A549 (cell line): ENCODE measurements around the gene OR1F1. TPM values are rescaled to one million over a fixed set of nuclear protein-coding genes. Genes with fewer than 3 reads are reported as not detected.

ENCODE experiments used
- ATAC-seq, 2 experiments: fragments of 200-7000 bp in 1 of 2; fragments of >200 bp in 1 of 2; cut with Nextera tagmentation in 1 of 2; cut with Tn5 transposase in 1 of 2; 3 replicates each; pipeline versions ENCODE4 v1.8.0 to v1.9.1; 2018 to 2020; ENCODE audit warnings: mild to moderate bottlenecking in 1 of 2, moderate library complexity in 1 of 2
- CTCF ChIA-PET: fragments of 300-600 bp; sonication (Branson Sonifier 250); formaldehyde crosslinking; extraction: SDS; loops from one replicate; lab custom pipeline; 2021; ENCODE audit warnings: antibody characterized with exemption, inconsistent platforms; lab: Yijun Ruan, JAX
- POLR2A ChIA-PET: fragments of 350-600 bp; formaldehyde crosslinking; extraction: SDS; loops from one replicate; lab custom pipeline; 2021; ENCODE audit warnings: antibody characterized with exemption, inconsistent platforms; lab: Yijun Ruan, JAX
- DNase-seq, 2 experiments: peaks; one replicate each; pipeline versions ENCODE4 v3.0.0 to v3.0.0-alpha.2; 2011 to 2016; ENCODE audit warnings: low read depth in 1 of 2, low spot score in 1 of 2
- FAIRE-seq: peaks from 2 replicates; lab custom pipeline; 2011; peaks lifted over from hg19 to GRCh38; lab: Jason Lieb, UNC
- H3K27ac ChIP-seq, 2 experiments: fragments of >200 bp; sonication (Bioruptor Twin); formaldehyde crosslinking; 3 replicates each; pipeline ENCODE4 v1.5.1; 2016 to 2017
- H3K4me1 ChIP-seq: fragments of >200 bp; sonication (Bioruptor Twin); formaldehyde crosslinking; 3 replicates; pipeline ENCODE4 v1.6.1; 2016
- H3K4me2 ChIP-seq: fragments of >200 bp; sonication (Bioruptor Twin); formaldehyde crosslinking; 3 replicates; pipeline ENCODE4 v1.6.1; 2016
- H3K4me3 ChIP-seq: fragments of >200 bp; sonication (Bioruptor Twin); formaldehyde crosslinking; 3 replicates; pipeline ENCODE4 v1.5.1; 2016
- H3K9me3 ChIP-seq: fragments of >200 bp; sonication (Bioruptor Twin); formaldehyde crosslinking; 3 replicates; pipeline ENCODE4 v1.6.1; 2016
- CBX8 ChIP-seq: fragments of 200-600 bp; sonication (generic); IDR thresholded peaks from 2 replicates; pipeline ENCODE4 v1.6.1; 2016
- CEBPB ChIP-seq, 2 experiments: fragments of >200 bp in 1 of 2; sonication (Bioruptor Twin) in 1 of 2; formaldehyde crosslinking in 1 of 2; IDR thresholded peaks; 2 replicates each; pipeline ENCODE4 v1.6.1; 2012 to 2016
- CHD4 ChIP-seq: fragments of 200-600 bp; sonication (generic); IDR thresholded peaks from 2 replicates; pipeline ENCODE4 v1.6.1; 2016; ENCODE audit warnings: antibody characterized with exemption, mild to moderate bottlenecking, borderline replicate concordance
- GATA3 ChIP-seq: IDR thresholded peaks from 2 replicates; pipeline ENCODE4 v1.6.1; 2012; ENCODE audit warnings: borderline replicate concordance
- HOXA7 ChIP-seq: fragments of 250-450 bp; sonication (Bioruptor Pico); IDR thresholded peaks from 2 replicates; pipeline ENCODE4 v1.5.0; 2020; ENCODE audit warnings: mild to moderate bottlenecking, moderate library complexity
- HOXB5 ChIP-seq: fragments of 250-450 bp; sonication (Bioruptor Pico); IDR thresholded peaks from 2 replicates; pipeline ENCODE4 v1.5.0; 2020; ENCODE audit warnings: mild to moderate bottlenecking, moderate library complexity
- JUN ChIP-seq, 2 experiments: fragments of >200 bp; sonication (Bioruptor Twin); formaldehyde crosslinking; IDR thresholded peaks; 2 replicates in 1 of 2; 3 replicates in 1 of 2; pipeline ENCODE4 v1.6.1; 2016 to 2017
- KDM1A ChIP-seq: fragments of 200-600 bp; sonication (generic); IDR thresholded peaks from 2 replicates; pipeline ENCODE4 v1.6.1; 2016; ENCODE audit warnings: low read depth, mild to moderate bottlenecking
- MAFK ChIP-seq: fragments of 450-650 bp; IDR thresholded peaks from 2 replicates; pipeline ENCODE4 v1.6.1; 2014; ENCODE audit not compliant: partially characterized antibody
- MYC ChIP-seq: IDR thresholded peaks from 2 replicates; pipeline ENCODE4 v1.6.1; 2012; ENCODE audit warnings: mild to moderate bottlenecking, inconsistent platforms, low read length, improper control_type of control experiment, borderline replicate concordance
- NR3C1 ChIP-seq: fragments of >200 bp; sonication (Bioruptor Twin); formaldehyde crosslinking; IDR thresholded peaks from 3 replicates; pipeline ENCODE4 v1.6.1; 2017
- RAD21 ChIP-seq, 2 experiments: fragments of >200 bp in 1 of 2; sonication (Bioruptor Twin) in 1 of 2; formaldehyde crosslinking in 1 of 2; IDR thresholded peaks in 1 of 2; conservative IDR thresholded peaks in 1 of 2; 2 replicates in 1 of 2; 3 replicates in 1 of 2; pipeline ENCODE4 v1.6.1; 2012 to 2018; ENCODE audit warnings: inconsistent platforms in 1 of 2
- SMC3 ChIP-seq: fragments of >200 bp; sonication (Bioruptor Twin); formaldehyde crosslinking; IDR thresholded peaks from 3 replicates; pipeline ENCODE4 v1.6.1; 2018; ENCODE audit warnings: inconsistent platforms
- SREBF2 ChIP-seq: fragments of 450-650 bp; IDR thresholded peaks from 2 replicates; pipeline ENCODE4 v1.6.1; 2014; ENCODE audit warnings: mild to moderate bottlenecking, moderate library complexity
- TFCP2L1 ChIP-seq: fragments of 250-450 bp; sonication (Bioruptor Pico); IDR thresholded peaks from 2 replicates; pipeline ENCODE4 v1.5.0; 2021; ENCODE audit warnings: mild to moderate bottlenecking
- TP53 ChIP-seq: fragments of 250-450 bp; sonication (Bioruptor Pico); IDR thresholded peaks from 2 replicates; pipeline ENCODE4 v1.5.0; 2021; ENCODE audit warnings: mild to moderate bottlenecking, moderate library complexity
- ZC3H11A ChIP-seq: fragments of 450-650 bp; IDR thresholded peaks from 2 replicates; pipeline ENCODE4 v1.6.1; 2014; ENCODE audit warnings: antibody characterized with exemption, mild to moderate bottlenecking
- WGBS: methylation state at CpG from one replicate; pipeline ENCODE4 v1.1.6; 2017; ENCODE audit errors: missing lambda C conversion rate; 5-methylcytosine and 5-hydroxymethylcytosine counted together
- polyA plus RNA-seq, 4 experiments: library from polyadenylated mRNA; depleted of rRNA in 3 of 4; stranded (reverse); fragments of >200 nt; fragmentation: RNase III in 1 of 4; extraction: RNeasy Plus Mini Kit Qiagen cat#74134 plus additional on column Dnase treatment in 1 of 4; gene quantifications; 2 replicates in 3 of 4; 3 replicates in 1 of 4; pipeline ENCODE4 v1.2.3, GENCODE V29; 2011 to 2017
- TF ChIP-seq, protein P1 (sequence below): IDR thresholded peaks from 2 replicates; pipeline ENCODE4 v1.6.1; 2012; ENCODE audit warnings: low read depth, borderline replicate concordance
- TF ChIP-seq, protein P2 (sequence below): fragments of 250-450 bp; sonication (Bioruptor Pico); IDR thresholded peaks from 2 replicates; pipeline ENCODE4 v1.5.0; 2020; ENCODE audit warnings: low read depth, mild to moderate bottlenecking, moderate library complexity
- TF ChIP-seq, protein P3 (sequence below): IDR thresholded peaks from 2 replicates; pipeline ENCODE4 v1.6.1; 2012
- TF ChIP-seq, protein P4 (sequence below): fragments of >200 bp; sonication (Bioruptor Twin); formaldehyde crosslinking; IDR thresholded peaks from 3 replicates; pipeline ENCODE4 v1.5.1; 2016

The OR1F1 gene
- polyA plus RNA-seq, 2 of the 4 experiments (the other 2 are of a cell fraction) = 0.31 to 1.3 TPM

DNA sequence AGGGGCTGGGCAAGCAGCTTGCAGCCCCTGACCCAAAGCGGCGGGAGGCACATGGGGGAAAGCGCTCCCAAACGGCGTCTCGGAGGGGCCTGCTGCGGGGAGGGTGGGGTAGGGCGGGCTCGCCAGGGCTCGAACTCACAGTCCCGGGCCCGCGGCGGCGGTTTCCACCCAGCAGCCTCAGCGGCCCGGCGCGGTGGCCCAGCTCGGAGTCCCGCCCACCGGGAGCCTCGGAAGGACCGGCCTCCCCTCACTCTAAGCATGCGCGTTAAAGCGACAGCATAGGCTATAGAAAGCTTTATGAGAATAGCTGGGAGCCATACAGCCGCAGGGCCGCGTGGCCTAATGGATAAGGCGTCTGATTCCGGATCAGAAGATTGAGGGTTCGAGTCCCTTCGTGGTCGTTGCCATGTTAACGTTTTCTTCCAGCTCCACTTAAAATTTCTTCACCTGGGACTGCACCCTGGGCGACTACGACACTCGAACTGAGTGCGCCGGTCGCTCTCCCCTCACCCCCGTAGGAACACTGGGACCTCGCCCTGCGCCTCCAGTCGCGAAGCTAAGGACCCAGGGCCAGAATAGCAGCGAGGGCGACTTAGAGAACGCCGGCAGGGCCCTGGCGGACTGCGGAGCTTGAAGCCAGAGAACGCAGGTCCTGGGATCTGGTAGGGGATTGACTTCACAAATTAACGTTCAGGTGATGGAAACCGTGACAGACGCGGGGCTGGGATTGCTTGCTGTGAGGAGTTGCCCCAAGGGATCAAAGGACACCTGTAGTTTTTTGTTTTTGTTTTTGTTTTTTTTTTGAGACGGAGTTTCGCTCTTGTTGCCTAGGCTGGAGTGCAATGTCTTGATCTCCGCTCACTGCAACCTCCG is 37.4 kb upstream of the OR1F1 start:
- under 1% methylated on average over 40 of the region's 62 CpGs for WGBS
- POLR2A ChIA-PET = interaction anchor here (0.6 to 4.1 kb wide), 13 partner anchors 9 to 1122 kb away, joined by 3 to 64 read pairs (median 3); partner anchors contain the start of genes ELOB, TFAP4, TNFRSF12A and ZNF174
- CTCF ChIA-PET = interaction anchor here (0.6 to 11.2 kb wide), 17 partner anchors 11 to 557 kb away, joined by 3 to 158 read pairs (median 5); partner anchors contain the start of gene ZNF213
- TF ChIP-seq, protein P1, sequence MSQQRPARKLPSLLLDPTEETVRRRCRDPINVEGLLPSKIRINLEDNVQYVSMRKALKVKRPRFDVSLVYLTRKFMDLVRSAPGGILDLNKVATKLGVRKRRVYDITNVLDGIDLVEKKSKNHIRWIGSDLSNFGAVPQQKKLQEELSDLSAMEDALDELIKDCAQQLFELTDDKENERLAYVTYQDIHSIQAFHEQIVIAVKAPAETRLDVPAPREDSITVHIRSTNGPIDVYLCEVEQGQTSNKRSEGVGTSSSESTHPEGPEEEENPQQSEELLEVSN = no peak
- TF ChIP-seq CHD4 = peak; percentile 87; the same call in 1 of the 2 replicates
- TF ChIP-seq TFCP2L1 = no peak
- TF ChIP-seq MYC = peak; percentile 85
- TF ChIP-seq NR3C1 = no peak
- TF ChIP-seq KDM1A = no peak
- TF ChIP-seq TP53 (CRISPR knock-in tag) = no peak
- TF ChIP-seq ZC3H11A = no peak
- TF ChIP-seq, protein P2, sequence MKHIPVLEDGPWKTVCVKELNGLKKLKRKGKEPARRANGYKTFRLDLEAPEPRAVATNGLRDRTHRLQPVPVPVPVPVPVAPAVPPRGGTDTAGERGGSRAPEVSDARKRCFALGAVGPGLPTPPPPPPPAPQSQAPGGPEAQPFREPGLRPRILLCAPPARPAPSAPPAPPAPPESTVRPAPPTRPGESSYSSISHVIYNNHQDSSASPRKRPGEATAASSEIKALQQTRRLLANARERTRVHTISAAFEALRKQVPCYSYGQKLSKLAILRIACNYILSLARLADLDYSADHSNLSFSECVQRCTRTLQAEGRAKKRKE (CRISPR knock-in tag) = no peak
- no peak for TF ChIP-seq MAFK
- TF ChIP-seq, protein P3, sequence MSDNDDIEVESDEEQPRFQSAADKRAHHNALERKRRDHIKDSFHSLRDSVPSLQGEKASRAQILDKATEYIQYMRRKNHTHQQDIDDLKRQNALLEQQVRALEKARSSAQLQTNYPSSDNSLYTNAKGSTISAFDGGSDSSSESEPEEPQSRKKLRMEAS = peak; percentile 72
- 0 out of 3 replicates have a peak, but pooled peaks have one; percentile 10 for TF ChIP-seq SMC3
- no peak for TF ChIP-seq CBX8
- peak in 1 of 2 experiments; percentile 36; a peak in 3 of 5 replicates for TF ChIP-seq JUN (IDR thresholded peaks at IDR 0.05)
- peak; percentile 95 for TF ChIP-seq SREBF2
- no peak for TF ChIP-seq RAD21 (conservative IDR thresholded peaks at IDR 0.05 in 1 of 2, IDR thresholded peaks at IDR 0.05 in 1 of 2)
- TF ChIP-seq, protein P4, sequence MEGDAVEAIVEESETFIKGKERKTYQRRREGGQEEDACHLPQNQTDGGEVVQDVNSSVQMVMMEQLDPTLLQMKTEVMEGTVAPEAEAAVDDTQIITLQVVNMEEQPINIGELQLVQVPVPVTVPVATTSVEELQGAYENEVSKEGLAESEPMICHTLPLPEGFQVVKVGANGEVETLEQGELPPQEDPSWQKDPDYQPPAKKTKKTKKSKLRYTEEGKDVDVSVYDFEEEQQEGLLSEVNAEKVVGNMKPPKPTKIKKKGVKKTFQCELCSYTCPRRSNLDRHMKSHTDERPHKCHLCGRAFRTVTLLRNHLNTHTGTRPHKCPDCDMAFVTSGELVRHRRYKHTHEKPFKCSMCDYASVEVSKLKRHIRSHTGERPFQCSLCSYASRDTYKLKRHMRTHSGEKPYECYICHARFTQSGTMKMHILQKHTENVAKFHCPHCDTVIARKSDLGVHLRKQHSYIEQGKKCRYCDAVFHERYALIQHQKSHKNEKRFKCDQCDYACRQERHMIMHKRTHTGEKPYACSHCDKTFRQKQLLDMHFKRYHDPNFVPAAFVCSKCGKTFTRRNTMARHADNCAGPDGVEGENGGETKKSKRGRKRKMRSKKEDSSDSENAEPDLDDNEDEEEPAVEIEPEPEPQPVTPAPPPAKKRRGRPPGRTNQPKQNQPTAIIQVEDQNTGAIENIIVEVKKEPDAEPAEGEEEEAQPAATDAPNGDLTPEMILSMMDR = no peak
- no peak; the same call in 1 of the 2 replicates for TF ChIP-seq HOXB5 (CRISPR knock-in tag)
- peak in 1 of 2 experiments; percentile 61; a peak in 3 of 4 replicates for TF ChIP-seq CEBPB (IDR thresholded peaks at IDR 0.05)
- peak overlapping the region; percentile 91 for H3K4me2 ChIP-seq
- DNase-seq (peak; percentile 86 to 97), ATAC-seq (peak; percentile 69 to 83), FAIRE-seq (no peak)
- H3K27ac ChIP-seq = peak overlapping the region; percentile 95 to 97
- no peaks in the 10 kb centered on the region for H3K9me3 ChIP-seq
- H3K4me3 ChIP-seq = peak overlapping the region; percentile 76
- peaks cover 7% of the 10 kb centered on the region for H3K4me1 ChIP-seq

DNA sequence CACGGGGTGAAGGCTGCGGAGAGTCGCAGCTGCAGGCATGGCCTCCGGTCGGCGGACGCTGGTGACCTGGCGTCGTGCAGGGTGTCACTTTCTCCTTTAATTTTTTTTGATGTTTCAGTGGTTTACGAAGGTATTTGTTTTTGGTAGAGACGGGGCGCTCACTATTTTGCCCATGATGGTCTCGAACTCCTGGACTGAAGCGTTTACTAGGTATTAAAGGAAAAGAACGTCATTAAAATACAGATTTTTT is 36.1 kb upstream of the OR1F1 start:
- ChIA-PET POLR2A (interaction anchor here (1.7 kb wide), 1 partner anchor 9 kb away, joined by 6 read pairs; no protein-coding TSS in a partner anchor), CTCF (interaction anchor here (0.8 to 11.2 kb wide), 13 partner anchors 10 to 1181 kb away, joined by 3 to 158 read pairs (median 10); partner anchors contain the start of genes ZNF213 and ZSCAN10)
- 1% methylated on average over 15 of the region's 15 CpGs for WGBS
- no peak for FAIRE-seq
- DNase-seq = no peak
- H3K4me2 ChIP-seq = peak overlapping the region; percentile 82
- peak overlapping the region; percentile 49 for H3K4me3 ChIP-seq
- peaks cover 7% of the 10 kb centered on the region for H3K4me1 ChIP-seq
- peak overlapping the region; percentile 36 to 76; a peak in 5 of 6 replicates for H3K27ac ChIP-seq
- no peaks in the 10 kb centered on the region for H3K9me3 ChIP-seq
- TF ChIP-seq GATA3 (no peak), HOXA7 (CRISPR knock-in tag) (0 out of 2 replicates have a peak, but pooled peaks have one; percentile 14)
- TF ChIP-seq, protein P2 (CRISPR knock-in tag) = 0 out of 2 replicates have a peak, but pooled peaks have one; percentile 9
- ATAC-seq = no peak
